GM12875 (cell line): ENCODE measurements around the gene TNFAIP8L3.
A peak's percentile ranks its signal among the peaks of the same experiment; 100 is the strongest.

Experiments
- H3K4me3 ChIP-seq: one replicate; pipeline ENCODE4 v1.5.1; 2011; ENCODE audit warnings: low read depth, low read length, control low read depth
- TF ChIP-seq, protein P1 (sequence below): IDR thresholded peaks from 2 replicates; pipeline ENCODE4 v1.5.1; 2011; ENCODE audit warnings: low read depth, mild to moderate bottlenecking, control low read depth, inconsistent platforms, low read length, moderate library complexity, borderline replicate concordance; ENCODE audit not compliant: insufficient read depth

The TNFAIP8L3 gene

GRCh38 chr15:51134416-51135199 lies 39.9 kb upstream of the TNFAIP8L3 start:
- TF ChIP-seq, protein P1, sequence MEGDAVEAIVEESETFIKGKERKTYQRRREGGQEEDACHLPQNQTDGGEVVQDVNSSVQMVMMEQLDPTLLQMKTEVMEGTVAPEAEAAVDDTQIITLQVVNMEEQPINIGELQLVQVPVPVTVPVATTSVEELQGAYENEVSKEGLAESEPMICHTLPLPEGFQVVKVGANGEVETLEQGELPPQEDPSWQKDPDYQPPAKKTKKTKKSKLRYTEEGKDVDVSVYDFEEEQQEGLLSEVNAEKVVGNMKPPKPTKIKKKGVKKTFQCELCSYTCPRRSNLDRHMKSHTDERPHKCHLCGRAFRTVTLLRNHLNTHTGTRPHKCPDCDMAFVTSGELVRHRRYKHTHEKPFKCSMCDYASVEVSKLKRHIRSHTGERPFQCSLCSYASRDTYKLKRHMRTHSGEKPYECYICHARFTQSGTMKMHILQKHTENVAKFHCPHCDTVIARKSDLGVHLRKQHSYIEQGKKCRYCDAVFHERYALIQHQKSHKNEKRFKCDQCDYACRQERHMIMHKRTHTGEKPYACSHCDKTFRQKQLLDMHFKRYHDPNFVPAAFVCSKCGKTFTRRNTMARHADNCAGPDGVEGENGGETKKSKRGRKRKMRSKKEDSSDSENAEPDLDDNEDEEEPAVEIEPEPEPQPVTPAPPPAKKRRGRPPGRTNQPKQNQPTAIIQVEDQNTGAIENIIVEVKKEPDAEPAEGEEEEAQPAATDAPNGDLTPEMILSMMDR = no peak

DNA sequence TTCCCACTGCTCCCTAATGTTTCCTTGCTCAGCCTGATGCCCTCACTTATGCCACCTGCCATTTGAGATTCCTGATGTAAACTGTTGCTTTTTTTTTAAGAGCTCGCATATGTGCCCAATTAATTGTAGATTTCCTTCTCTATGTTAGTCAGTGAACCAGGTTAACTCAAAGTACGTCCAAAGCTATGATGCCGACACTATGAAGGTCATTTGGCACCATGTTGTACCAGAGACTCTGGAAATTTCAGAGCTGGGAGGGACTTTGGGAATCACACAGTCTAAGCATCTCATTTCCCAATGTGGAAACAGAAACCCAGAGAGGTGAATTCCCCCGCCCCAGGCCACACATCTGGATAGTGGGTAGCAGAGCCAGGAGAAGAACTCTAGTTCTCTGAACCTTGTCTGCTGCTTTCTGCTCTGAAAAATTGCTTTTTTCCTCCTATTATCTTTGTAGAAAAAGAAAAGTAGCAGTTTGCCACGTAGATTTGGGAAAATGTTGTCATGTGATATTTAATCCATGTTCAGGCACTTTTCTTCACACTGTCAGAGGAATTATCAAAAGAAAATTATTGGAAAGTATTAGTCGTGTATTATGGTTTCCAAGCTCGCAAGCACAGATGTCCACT lies 38.5 kb upstream of the TNFAIP8L3 start:
- H3K4me3 ChIP-seq = no peak overlapping the region
- TF ChIP-seq, protein P1 = no peak

More at GRCh38 chr15:51134416-51135199, 39.9 kb upstream of the TNFAIP8L3 start:
- H3K4me3 ChIP-seq = no peak overlapping the region

DNA sequence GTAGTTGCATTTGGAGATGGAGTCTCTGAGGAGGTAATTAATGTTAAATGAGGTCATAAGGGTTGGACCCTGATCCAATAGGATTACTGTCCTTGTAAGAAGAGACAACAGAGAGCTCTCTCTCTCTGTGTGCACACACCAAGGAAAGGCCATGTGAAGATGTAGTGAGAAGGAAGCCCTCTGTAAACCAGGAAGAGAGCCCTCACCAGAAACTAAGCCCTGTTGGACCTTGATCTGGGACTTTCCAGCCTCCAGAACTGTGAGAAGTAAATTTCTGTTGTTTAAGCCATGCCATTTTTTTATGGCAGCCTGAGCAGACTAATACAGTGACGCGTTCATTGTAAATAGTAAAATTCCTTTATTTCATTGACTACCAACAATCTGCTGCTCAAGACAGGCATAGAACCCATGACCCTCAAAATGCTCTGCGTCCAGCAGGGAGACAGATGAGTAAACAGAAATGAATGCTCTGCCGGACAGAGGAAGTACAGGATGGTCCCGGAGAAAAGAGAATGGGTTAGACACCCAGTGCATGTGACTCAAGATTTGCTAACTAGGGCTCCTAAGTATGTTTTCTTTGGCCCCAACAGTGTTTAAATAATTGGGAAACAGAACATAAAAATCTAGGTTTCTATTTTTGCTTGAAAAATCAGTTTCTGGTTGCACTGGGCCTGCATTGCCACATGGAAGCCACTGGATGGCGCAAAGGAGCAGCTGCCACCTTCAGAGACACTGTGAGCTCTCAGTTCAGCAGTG lies 37.9 kb upstream of the TNFAIP8L3 start:
- TF ChIP-seq, protein P1 = peak; percentile 87
- H3K4me3 ChIP-seq = no peak overlapping the region

DNA sequence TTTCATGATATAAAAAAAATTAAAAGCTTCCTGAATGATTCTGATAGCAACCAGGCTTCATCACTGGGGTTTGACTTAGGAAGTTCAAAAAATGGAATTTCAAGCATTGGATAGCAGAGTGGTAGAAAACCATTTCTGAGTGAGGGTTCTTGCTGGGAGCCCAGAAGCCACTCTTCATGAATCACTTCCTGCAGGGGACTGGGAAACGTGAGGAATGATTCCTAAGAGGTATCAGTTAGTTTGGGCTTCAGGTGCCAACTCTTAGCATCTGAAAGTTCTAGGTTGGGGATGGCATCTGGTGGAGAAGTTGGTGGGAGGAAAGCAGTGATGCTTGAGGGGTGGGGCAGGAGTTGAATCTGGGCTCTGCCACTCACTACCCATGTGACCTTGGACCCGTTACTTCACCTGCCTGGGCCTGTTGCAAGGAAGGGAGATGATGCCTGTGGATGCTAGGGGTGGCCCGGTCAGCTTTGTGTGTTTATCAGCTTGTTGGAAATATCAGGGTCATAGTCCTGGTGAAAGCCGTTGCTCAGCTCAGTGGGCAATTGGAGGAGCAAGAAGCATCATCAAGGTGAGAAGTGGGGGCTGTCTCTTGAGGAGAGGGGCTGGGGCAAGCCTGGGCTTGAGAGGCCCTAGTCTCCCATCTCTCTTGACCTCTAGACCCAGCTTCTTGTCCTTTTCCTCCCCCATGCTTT lies 37.0 kb upstream of the TNFAIP8L3 start:
- H3K4me3 ChIP-seq = no peak overlapping the region
- TF ChIP-seq, protein P1 = no peak

GRCh38 chr15:51130344-51130743 lies 35.6 kb upstream of the TNFAIP8L3 start:
- TF ChIP-seq, protein P1 = no peak
- no peak overlapping the region for H3K4me3 ChIP-seq

GRCh38 chr15:51129535-51130188 lies 35.0 kb upstream of the TNFAIP8L3 start:
- H3K4me3 ChIP-seq = no peak overlapping the region
- TF ChIP-seq, protein P1 = no peak
